Left ventricle myocardium inferior (tissue), 1 donor: ENCODE data around the gene NINJ2. TPM values are rescaled to one million over a fixed set of nuclear protein-coding genes. Genes with fewer than 3 reads are reported as not detected.

Source experiments
- DNase-seq: peaks from one replicate; pipeline ENCODE4 v3.0.0-alpha.2; 2020
- H3K27ac ChIP-seq: fragments of 200-600 bp; replicated peaks from 2 replicates; pipeline ENCODE4 v1.8.0; 2021
- H3K27me3 ChIP-seq: fragments of 200-600 bp; 2 replicates; pipeline ENCODE4 v1.8.0; 2021; ENCODE audit warnings: low read depth
- H3K36me3 ChIP-seq: fragments of 200-600 bp; 2 replicates; pipeline ENCODE4 v1.8.0; 2021
- H3K4me1 ChIP-seq: fragments of 200-600 bp; 2 replicates; pipeline ENCODE4 v1.8.0; 2021
- H3K4me3 ChIP-seq: fragments of 200-600 bp; 2 replicates; pipeline ENCODE4 v1.8.0; 2021; ENCODE audit warnings: mild to moderate bottlenecking, moderate library complexity
- H3K9me3 ChIP-seq: fragments of 200-600 bp; replicated peaks from 2 replicates; pipeline ENCODE4 v1.8.0; 2021
- intact Hi-C: fragments of 100-400 bp; cut with micrococcal nuclease; formaldehyde crosslinking; loops from one replicate; pipeline ENCODE4 v1.11.0; 2022
- total RNA-seq: library from RNA; stranded (reverse); fragmentation: NEBNext Ultra II Directional; extraction: Animal tissue kit (Norgen Biotek cat#: 25700); gene quantifications from one replicate; pipeline ENCODE4 v1.2.1, GENCODE V29; 2021
- TF ChIP-seq, protein P1 (sequence below): fragments of 200-600 bp; IDR thresholded peaks from 2 replicates; pipeline ENCODE4 v1.8.0; 2021; ENCODE audit warnings: antibody characterized with exemption, mild to moderate bottlenecking, borderline replicate concordance
- donor health status: DM: no; HTN: yes; CAD: no; lungs with severe emphysema.

NINJ2 gene
- total RNA-seq, 1 donor from 2014 or later, result 4.6 TPM

DNA sequence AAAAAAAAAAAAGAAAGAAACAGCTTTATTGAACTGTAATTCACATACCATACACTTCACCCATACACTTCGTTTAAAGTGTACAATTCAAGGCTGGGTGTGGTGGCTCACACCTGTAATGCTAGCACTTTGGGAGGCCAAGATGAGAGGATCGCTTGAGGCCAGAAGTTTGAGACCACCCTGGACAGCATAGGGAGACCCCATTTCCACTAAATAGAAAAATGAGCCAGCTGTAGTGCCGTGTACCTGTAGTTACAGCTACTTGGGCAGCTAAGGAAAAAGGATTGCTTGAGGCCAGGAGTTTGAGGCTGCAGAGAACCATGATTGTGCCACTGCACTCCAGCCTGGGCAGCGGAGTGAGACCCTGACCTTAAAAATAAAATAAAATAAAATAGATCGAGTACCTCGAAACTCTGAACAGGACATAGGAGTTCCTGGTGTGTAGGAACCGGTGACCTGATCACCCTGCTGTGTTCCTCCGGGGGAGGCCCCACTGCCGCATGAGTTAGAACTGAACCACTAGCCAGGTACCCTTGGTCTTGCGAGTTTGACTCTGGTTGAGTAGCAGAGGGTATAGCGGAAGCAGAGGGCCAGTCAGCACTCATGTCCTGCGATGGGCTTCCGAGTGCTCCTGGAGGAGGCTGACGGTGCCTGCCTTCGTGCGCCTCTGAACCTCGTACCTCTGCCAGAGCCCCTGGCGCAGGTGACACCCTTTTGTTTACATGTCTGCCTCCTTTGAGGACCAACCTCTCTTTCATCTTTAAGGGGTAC, 123.5 kb downstream of the NINJ2 start:
- H3K9me3 ChIP-seq, result no peaks in the 10 kb centered on the region
- no peak overlapping the region for H3K4me3 ChIP-seq
- no peak for DNase-seq
- H3K27ac ChIP-seq, result no peak overlapping the region
- no peaks in the 10 kb centered on the region for H3K36me3 ChIP-seq
- TF ChIP-seq, protein P1, sequence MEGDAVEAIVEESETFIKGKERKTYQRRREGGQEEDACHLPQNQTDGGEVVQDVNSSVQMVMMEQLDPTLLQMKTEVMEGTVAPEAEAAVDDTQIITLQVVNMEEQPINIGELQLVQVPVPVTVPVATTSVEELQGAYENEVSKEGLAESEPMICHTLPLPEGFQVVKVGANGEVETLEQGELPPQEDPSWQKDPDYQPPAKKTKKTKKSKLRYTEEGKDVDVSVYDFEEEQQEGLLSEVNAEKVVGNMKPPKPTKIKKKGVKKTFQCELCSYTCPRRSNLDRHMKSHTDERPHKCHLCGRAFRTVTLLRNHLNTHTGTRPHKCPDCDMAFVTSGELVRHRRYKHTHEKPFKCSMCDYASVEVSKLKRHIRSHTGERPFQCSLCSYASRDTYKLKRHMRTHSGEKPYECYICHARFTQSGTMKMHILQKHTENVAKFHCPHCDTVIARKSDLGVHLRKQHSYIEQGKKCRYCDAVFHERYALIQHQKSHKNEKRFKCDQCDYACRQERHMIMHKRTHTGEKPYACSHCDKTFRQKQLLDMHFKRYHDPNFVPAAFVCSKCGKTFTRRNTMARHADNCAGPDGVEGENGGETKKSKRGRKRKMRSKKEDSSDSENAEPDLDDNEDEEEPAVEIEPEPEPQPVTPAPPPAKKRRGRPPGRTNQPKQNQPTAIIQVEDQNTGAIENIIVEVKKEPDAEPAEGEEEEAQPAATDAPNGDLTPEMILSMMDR, result no peak
- peaks cover 35% of the 10 kb centered on the region for H3K4me1 ChIP-seq
- intact Hi-C loops, result no loop called here
- H3K27me3 ChIP-seq, result no peaks in the 10 kb centered on the region

DNA sequence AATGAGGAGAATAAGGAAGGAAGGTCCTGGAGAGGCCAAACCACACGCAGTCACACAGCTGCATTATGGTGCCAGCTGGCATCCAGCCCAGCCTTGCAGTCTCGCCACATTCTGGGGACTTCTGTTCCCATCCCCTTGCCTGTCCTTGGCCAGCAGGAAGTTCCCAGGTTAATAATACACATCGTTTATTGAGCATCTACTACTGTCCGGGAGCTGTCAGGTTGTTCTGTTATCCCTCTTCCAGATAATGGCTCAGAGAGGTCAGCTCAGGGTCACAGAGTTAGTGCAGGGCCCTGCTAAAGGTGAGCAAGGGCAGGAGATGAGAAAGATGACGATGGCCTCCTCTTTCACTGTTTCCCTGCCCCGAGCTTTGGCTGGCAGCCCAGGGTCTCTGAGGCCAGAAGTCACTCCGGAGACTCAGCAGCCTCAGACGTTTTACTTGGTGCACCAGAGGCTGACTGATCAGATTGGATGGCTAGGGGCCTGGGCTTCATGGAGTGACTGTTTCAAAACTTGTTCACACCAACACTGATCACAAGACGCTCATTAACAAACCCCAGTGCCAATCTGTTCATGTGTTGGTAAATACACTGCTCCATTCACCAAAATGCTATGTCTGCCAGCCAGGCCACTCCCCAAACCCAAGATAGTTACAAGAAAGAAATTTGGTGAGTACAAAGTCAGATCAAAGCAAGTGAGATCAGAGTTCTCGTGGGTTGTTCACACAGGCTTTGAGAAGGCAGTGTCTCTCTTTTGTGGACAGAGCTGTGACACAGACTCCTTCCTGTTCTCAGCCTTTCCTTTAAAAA, 124.3 kb downstream of the NINJ2 start:
- Histone ChIP-seq H3K36me3 (no peaks in the 10 kb centered on the region), H3K4me3 (no peak overlapping the region), H3K9me3 (no peaks in the 10 kb centered on the region), H3K4me1 (peaks cover 35% of the 10 kb centered on the region), H3K27ac (peak overlapping the region; percentile 4), H3K27me3 (no peaks in the 10 kb centered on the region)
- TF ChIP-seq, protein P1, result no peak
- peak; percentile 69 for DNase-seq
- intact Hi-C loops, result no loop called here

DNA sequence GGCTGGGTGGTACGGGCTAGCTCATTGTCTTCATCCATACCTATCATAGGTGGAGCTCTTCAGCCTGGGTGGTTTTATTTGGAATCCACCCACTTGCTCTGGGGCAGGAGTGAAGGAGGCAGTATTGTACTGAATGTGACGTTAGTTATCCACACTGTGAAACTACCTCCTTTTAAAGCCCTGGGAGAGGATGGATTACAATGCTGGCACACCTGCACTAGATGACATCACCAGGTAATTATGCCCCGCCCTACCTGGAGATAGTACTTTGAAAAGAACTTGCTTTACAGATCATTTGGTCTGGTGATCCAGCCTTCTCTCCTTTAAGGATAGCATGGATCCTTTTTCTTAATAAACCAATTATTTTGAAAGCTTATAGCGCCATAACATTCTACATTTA, 125.5 kb downstream of the NINJ2 start:
- Histone ChIP-seq H3K9me3 (no peaks in the 10 kb centered on the region), H3K27ac (no peak overlapping the region), H3K4me3 (no peak overlapping the region), H3K4me1 (peaks cover 34% of the 10 kb centered on the region), H3K36me3 (no peaks in the 10 kb centered on the region), H3K27me3 (no peaks in the 10 kb centered on the region)
- no peak for DNase-seq
- TF ChIP-seq, protein P1, result no peak
- intact Hi-C loops, result no loop called here

DNA sequence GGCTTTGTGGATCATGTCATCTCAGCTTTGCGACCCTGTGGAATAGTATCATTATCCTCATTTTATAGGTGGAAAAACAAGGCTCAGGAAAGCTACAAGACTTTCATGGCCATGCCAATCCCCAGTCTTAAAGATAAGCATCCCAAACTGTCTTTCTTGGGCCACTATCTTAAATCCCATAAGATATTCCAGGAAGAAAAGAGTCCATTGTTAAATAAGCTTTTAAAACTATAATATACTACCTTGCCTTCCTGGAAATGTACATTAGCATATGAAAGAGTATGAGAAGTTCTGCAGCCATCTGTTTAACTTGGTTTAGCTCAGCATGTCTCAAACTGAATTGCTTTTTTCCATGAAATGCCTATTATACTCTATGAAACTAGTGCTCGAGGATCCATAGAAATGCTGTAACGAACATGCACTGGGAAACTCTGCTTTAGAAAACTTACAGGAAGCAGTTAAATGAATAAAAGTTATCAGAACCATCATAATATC, 126.4 kb downstream of the NINJ2 start:
- intact Hi-C loops, result no loop called here
- H3K36me3 ChIP-seq, result no peaks in the 10 kb centered on the region

DNA sequence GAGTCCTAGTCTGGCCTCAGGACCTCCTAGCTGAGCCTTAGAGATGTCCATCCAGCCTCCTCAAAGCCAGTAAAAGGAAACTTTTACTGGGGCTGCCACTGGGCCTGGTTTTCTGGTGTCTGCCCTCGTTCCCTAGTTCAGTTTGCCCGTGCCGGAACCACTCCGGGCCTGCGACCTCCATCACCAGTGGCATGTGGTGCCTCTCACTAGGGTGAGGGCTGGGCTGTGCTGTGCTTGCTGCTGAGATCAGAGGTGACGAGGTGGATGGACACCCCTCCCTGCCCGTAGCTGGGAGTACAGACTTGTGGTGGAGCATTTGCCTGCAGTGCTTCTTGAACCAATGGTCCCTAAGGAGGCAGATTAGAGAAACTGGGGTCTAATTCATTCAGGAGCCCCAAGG, 127.8 kb downstream of the NINJ2 start:
- H3K4me1 ChIP-seq, result peaks cover 14% of the 10 kb centered on the region
- DNase-seq, result no peak
- intact Hi-C loops, result no loop called here
- no peak overlapping the region for H3K4me3 ChIP-seq
- no peak overlapping the region for H3K27ac ChIP-seq
- H3K9me3 ChIP-seq, result peaks cover 11% of the 10 kb centered on the region
- TF ChIP-seq, protein P1, result no peak
- H3K27me3 ChIP-seq, result no peaks in the 10 kb centered on the region
- no peaks in the 10 kb centered on the region for H3K36me3 ChIP-seq

More for the DNA sequence above, 126.4 kb downstream of the NINJ2 start:
- Histone ChIP-seq H3K27me3 (no peaks in the 10 kb centered on the region), H3K9me3 (peaks cover 9% of the 10 kb centered on the region), H3K4me1 (peaks cover 25% of the 10 kb centered on the region), H3K4me3 (no peak overlapping the region), H3K27ac (no peak overlapping the region)
- DNase-seq, result no peak
- TF ChIP-seq, protein P1, result no peak
